GM19238 (cell line): ENCODE results near the gene C17orf100.
"Not testable (repeated sequence)": the region's sequence is repeated elsewhere in the genome, so short reads cannot be mapped to it uniquely, and the experiment has no call there.

ENCODE experiments used
- DNase-seq: peaks from one replicate; pipeline ENCODE4 v3.0.0; 2011; ENCODE audit warnings: low spot score; ENCODE audit not compliant: insufficient read length

C17orf100 gene

GRCh38 chr17:6640536-6641246 is 10.9 kb upstream of the C17orf100 start, which contains the start of the genes KIAA0753 and TXNDC17:
Gene KIAA0753, minus strand, starts transcription at chr17:6640711. Its CDS starts 5,608 bp downstream, at chr17:6635103.
Gene TXNDC17, plus strand, starts transcription at chr17:6641060. Its CDS starts 23 bp downstream, at chr17:6641083.
- DNase-seq, result peak; percentile 77

GRCh38 chr17:6641247-6641863 is 10.2 kb upstream of the C17orf100 start:
- DNase-seq, result no peak

DNA sequence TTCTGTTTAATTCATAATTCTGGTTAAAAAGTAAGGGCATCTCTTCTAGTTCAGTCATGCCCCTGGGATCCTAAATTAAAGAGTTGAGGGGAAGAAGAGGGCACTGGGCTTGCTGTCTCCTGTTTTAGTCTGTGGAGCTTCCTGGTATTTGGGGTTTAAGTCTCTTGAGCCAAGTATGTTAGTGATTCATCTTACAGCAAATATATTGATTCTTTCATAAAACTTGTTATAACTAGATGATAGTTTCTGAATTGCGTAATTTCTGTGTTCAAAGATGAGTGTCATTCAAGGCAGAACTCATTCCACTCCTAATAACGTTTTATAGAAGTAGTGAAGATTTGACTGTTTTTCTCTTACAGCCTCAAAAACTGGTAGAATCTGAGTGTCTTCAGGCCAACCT is 9.0 kb upstream of the C17orf100 start:
- no peak for DNase-seq

- no peak for DNase-seq
Observed at GRCh38 chr17:6643451-6644125, 8.0 kb upstream of the C17orf100 start.

DNA sequence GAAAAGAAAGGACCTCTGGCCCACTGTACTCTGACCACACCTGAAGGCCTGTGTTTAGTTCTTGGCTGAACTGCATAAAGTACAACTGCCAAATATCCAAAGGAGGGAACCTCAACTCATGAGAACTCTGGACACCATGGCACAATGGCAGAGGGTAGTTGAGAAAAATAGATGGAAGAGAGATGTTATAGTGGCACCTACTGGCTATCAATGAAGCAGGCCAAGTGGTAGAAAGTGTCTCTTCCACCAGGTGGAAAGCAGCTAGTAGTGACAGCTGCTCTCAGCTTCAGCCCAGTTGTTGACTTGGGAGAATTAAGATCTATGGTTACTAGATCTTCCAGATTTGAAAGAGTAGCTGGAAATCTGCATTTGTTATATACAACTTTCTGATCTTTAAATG is 3.4 kb upstream of the C17orf100 start:
- no peak for DNase-seq

GRCh38 chr17:6651919-6652452 is 424 bp downstream of the C17orf100 start:
- DNase-seq, result peak; percentile 27

DNA sequence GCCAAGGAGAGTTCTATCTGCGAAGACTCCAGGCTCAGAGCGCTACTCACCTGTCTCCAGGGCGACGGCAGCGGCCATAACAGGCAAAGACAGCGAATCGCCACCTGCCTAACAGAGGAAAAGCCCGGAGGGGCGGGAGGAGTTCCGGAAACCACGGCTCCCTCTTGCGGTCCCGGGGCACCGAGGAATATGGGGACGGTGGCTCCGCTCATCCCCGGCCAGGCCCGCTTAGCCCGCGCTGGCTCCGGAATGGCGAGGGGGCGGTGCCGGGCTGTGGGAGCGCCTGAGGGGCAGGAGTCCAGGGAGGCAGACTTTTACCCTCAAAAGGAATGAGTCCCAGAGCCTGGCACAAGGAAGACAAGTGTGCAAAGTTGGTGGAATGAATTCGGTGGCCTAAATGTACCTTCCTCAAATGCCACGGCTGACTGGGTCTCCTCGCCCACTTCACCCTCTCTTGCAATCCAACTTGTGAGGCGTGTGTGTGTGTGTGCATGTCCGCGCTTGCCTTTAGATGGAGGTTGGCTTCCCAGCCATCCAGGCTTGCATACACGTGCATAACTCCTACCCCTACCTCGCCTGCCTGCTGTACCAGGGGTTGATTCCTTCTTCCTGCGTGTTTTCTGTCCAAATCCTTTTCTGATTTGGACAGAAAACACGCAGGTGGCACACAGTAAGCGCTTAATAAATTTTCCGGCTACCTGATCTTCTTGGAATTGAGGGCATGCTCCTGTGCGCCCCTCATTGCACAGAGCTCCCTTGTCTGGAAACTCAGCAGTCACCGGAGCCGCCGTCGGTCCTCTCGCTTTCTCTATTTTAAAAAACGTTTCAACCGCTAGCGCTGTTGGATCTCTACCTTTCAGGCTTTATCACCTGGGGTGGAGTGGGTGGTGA is 3.5 kb downstream of the C17orf100 start:
- no peak for DNase-seq

- DNase-seq, result not testable (repeated sequence)
Observed at GRCh38 chr17:6655732-6656361, 4.3 kb downstream of the C17orf100 start.

DNA sequence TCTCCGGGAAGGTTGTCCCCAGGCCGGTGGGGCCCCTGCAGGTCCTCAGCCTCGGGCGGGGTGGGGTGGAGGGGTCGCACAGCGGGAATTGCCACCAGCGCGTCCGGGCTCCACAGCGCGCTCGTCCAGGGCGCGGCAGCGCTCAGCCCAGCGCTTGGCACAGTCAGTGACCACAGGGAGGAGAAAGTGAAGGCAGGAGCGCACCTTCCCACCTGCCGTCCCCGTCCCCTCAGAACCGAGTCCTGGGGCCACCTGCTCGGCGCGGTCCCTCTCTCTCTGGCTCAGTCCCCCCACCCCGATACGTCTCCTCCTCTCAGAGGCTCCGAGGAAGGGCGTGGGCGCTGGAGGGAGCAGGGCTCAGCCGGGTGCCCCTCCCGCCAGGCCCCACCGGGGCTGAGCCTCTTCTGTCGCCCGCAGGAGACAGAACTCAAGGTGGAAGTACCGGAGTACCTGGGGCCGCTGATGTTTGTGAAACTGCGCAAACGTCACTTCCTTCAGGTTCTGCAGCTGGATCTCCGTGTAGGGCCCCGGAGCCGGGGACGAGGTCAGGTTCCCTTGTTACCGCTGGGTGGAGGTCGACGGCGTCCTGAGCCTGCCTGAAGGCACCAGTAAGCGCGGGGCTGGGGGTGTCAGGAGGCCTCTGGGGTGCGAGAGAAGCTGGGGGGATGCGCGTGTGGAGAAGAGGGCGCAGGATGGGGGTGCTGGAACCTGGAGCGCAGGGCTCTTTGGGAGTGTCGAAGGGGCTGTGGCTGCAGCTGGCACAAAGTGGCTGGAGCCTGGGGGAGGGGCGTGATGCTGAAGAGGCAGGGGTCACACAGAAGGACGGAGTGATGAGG is 5.5 kb downstream of the C17orf100 start:
- DNase-seq, result not testable (repeated sequence)

DNA sequence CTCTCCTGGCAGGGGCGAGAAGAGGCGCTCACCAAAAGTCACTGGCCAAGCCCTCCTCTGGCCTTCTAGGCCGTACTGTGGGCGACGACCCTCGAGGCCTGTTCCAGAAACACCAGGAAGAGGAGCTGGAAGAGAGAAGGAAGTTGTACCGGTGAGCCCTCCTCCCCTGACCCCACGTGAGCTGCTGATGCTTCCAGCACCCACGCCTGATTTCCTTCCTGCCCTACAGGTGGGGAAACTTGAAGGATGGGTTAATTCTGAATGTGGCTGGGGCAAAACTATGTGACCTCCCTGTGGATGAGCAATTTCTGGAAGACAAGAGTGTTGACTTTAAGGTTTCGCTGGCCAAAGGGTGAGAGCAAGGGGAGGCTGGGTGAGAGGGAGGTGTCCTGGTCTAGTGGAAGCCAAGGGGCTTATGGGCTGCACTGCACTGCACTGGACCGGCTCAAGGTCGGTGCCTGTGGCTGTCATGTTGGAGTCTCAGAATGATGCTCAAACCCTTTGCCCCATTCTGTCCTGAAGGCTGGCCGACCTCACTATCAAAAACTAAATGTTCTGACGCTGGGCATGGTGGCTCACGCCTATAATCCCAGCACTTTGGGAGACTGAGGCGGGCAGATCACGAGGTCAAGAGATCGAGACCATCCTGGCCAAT is 6.2 kb downstream of the C17orf100 start:
- DNase-seq, result no peak

DNA sequence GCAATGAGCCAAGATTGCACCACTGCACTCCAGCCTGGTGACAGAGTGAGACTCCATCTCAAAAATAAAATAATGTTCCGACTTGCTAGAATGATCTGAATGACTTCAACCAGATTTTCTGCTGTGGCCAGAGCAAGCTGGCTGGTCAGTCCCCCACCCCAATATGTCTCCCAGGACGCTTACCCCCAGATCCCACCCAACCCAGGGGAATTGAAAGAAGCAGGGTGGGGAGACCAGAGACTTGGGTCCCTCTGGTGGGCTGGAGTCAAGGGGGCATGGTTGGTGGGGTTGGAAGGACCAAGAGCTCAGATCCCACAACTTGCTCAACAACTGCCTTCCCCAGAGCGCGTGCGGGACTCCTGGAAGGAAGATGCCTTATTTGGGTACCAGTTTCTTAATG is 6.8 kb downstream of the C17orf100 start:
- DNase-seq, result not testable (repeated sequence)

- no peak for DNase-seq
Observed at GRCh38 chr17:6660101-6660500, 8.5 kb downstream of the C17orf100 start.

DNA sequence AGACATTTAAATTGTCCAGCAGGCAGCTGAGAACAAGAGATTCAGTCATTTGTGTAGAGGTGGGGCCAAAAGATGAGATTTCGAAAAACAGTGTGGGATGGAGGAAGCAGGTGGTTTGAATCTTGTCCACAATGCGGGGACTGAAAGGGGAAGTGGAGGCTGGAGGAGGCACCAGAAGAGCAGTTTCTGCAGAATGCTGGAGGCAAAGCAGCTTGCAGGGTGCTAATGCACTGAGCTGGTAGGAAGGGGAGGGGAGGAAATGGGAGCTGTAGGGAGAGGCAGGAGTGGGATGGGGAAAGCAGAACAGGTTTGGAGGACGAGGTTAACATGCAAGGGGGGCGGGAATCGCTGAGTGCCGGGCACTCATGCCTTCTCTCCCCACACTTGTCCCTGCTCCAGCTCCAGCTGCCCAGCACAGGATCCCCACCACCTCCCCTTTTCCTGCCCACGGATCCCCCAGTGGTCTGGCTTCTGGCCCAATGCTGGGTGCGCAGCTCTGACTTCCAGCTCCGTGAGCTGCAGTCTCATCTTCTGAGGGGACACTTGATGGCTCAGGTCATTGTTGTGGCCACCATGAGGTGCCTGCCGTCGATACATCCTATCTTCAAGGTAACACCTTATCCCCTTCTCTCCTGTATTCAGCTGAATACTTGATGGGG is 9.4 kb downstream of the C17orf100 start:
- DNase-seq, result no peak

- no peak for DNase-seq
Observed at GRCh38 chr17:6661464-6661848, 9.9 kb downstream of the C17orf100 start.

DNA sequence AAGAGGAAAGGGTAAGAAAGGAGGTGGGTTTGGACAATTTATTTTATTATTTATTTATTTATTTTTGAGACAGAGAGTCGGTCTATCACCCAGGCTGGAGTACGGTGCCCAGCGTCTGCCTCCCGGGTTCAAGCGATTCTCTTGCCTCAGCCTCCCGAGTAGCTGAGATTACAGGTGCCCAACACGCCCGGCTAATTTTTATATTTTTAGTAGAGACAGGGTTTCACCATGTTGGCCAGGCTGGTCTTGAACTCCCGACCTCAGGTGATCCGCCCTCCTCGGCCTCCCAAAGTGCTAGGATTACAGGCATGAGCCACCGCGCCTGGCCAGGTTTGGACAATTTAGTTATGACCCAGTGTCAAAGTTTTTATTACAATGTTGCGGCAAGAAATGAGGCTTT is 11.6 kb downstream of the C17orf100 start:
- DNase-seq, result not testable (repeated sequence)

- DNase-seq, result peak; percentile 63
Observed at GRCh38 chr17:6666077-6666521, 14.5 kb downstream of the C17orf100 start.

- no peak for DNase-seq
Observed at GRCh38 chr17:6666557-6666956, 15.0 kb downstream of the C17orf100 start.

DNA sequence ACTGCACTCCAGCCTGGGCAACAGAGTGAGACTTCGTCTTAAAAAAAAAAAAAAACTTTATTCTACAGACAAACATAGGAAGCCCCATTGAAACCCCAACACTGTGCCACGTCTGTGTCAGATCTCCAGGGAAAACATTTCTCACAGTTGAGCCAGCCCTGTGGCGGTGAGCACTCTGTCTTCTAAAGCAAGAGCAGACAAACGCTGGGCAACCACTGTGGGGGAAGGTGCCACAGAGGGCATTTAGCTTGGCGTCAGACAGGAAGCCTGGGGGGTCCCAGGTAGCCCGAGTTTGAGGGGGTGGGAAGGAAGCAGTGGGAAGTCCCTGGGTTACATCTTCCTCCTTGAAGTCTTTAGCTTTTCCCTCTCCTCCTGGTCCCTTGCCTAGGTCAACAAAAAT is 16.0 kb downstream of the C17orf100 start:
- no peak for DNase-seq

GRCh38 chr17:6668219-6668618 is 16.7 kb downstream of the C17orf100 start:
- DNase-seq, result no peak
